OCI-LY7 (cell line): ENCODE results near the gene SOX18. TPM values are rescaled to one million over a fixed set of nuclear protein-coding genes. Genes with fewer than 3 reads are reported as not detected.

ENCODE experiments used
- BruUV-seq: library from RNA; stranded (reverse); fragments of 400-500 nt; replicated peaks from 2 replicates; lab custom pipeline; 2021; lab: Mats Ljungman, UMichigan
- CTCF ChIA-PET: fragments of 300-600 bp; sonication (Branson Sonifier 250); formaldehyde crosslinking; loops from one replicate; lab custom pipeline; 2022; ENCODE audit warnings: antibody characterized with exemption; ENCODE audit not compliant: unreplicated experiment; lab: Charles Lee
- POLR2A ChIA-PET: fragments of 300-600 bp; sonication (Branson Sonifier 250); formaldehyde crosslinking; loops from one replicate; lab custom pipeline; 2022; ENCODE audit warnings: antibody characterized with exemption; lab: Charles Lee
- DNase-seq: peaks from one replicate; pipeline ENCODE4 v3.0.0-alpha.2; 2015; ENCODE audit warnings: low spot score
- H2AFZ ChIP-seq: fragments of 200-600 bp; sonication (generic), shearing (Covaris generic); 2 replicates; pipeline ENCODE4 v1.6.1; 2014; ENCODE audit warnings: mild to moderate bottlenecking, antibody characterized with exemption, low read length, moderate library complexity
- H3K27ac ChIP-seq: fragments of 200-600 bp; sonication (generic); 2 replicates; pipeline ENCODE4 v1.5.1; 2014; ENCODE audit warnings: mixed run types, low read depth, mild to moderate bottlenecking, moderate library complexity, low read length, inconsistent platforms; ENCODE audit not compliant: poor library complexity, severe bottlenecking
- H3K36me3 ChIP-seq: fragments of 200-600 bp; sonication (generic); 2 replicates; pipeline ENCODE4 v1.6.1; 2014; ENCODE audit warnings: mild to moderate bottlenecking, antibody characterized with exemption, low read length, moderate library complexity, mixed read lengths; ENCODE audit not compliant: insufficient read depth
- H3K4me1 ChIP-seq: fragments of 200-600 bp; sonication (generic); 2 replicates; pipeline ENCODE4 v1.5.1; 2014; ENCODE audit warnings: mild to moderate bottlenecking, low read length; ENCODE audit not compliant: insufficient read depth, poor library complexity, severe bottlenecking
- H3K4me2 ChIP-seq: fragments of 200-600 bp; sonication (generic); 2 replicates; pipeline ENCODE4 v1.6.1; 2014; ENCODE audit warnings: mild to moderate bottlenecking, low read length
- H3K4me3 ChIP-seq: fragments of 200-600 bp; sonication (generic); 2 replicates; pipeline ENCODE4 v1.5.1; 2014; ENCODE audit warnings: mild to moderate bottlenecking, low read depth, low read length; ENCODE audit not compliant: poor library complexity, severe bottlenecking
- H3K79me2 ChIP-seq: fragments of 200-600 bp; sonication (generic); 2 replicates; pipeline ENCODE4 v1.6.1; 2016; ENCODE audit warnings: low read depth, mild to moderate bottlenecking, low read length, moderate library complexity, mixed read lengths; ENCODE audit not compliant: insufficient read depth
- H3K9me2 ChIP-seq: fragments of 200-600 bp; sonication (generic); 2 replicates; pipeline ENCODE4 v1.6.1; 2016; ENCODE audit warnings: mild to moderate bottlenecking, low read length, mixed read lengths; ENCODE audit not compliant: insufficient read depth
- H3K9me3 ChIP-seq: fragments of 200-600 bp; sonication (generic); 2 replicates; pipeline ENCODE4 v1.6.1; 2014; ENCODE audit warnings: mild to moderate bottlenecking, mixed run types, low read length, mixed read lengths
- H4K20me1 ChIP-seq: fragments of 200-600 bp; sonication (generic); 2 replicates; pipeline ENCODE4 v1.6.1; 2014; ENCODE audit warnings: mild to moderate bottlenecking, antibody characterized with exemption, low read length, moderate library complexity, mixed read lengths; ENCODE audit not compliant: insufficient read depth
- EZH2phosphoT487 ChIP-seq: fragments of 200-600 bp; sonication (generic); IDR thresholded peaks from 2 replicates; pipeline ENCODE4 v1.6.1; 2018; ENCODE audit warnings: low read depth, borderline replicate concordance, mild to moderate bottlenecking, mixed run types, antibody characterized with exemption, low read length, moderate library complexity, mixed read lengths
- intact Hi-C: fragments of 100-400 bp; cut with micrococcal nuclease; formaldehyde crosslinking; loops from one replicate; pipeline ENCODE4 v1.10.0; 2022; ENCODE audit not compliant: unreplicated experiment
- total RNA-seq, 2 experiments: library from RNA; depleted of rRNA in 1 of 2; stranded (reverse); fragments of >200 nt in 1 of 2; shearing (Covaris generic) in 1 of 2; gene quantifications; 2 replicates each; pipeline ENCODE4 v1.2.3, GENCODE V29; 2014 to 2022
- TF ChIP-seq, protein P1 (sequence below): fragments of 200-600 bp; sonication (generic); conservative IDR thresholded peaks from 2 replicates; pipeline ENCODE4 v1.5.1; 2014; ENCODE audit warnings: mild to moderate bottlenecking, antibody characterized with exemption, low read length, moderate library complexity, mixed read lengths

SOX18 gene
- total RNA-seq, 2 experiments from 2014 or later: not detected

DNA sequence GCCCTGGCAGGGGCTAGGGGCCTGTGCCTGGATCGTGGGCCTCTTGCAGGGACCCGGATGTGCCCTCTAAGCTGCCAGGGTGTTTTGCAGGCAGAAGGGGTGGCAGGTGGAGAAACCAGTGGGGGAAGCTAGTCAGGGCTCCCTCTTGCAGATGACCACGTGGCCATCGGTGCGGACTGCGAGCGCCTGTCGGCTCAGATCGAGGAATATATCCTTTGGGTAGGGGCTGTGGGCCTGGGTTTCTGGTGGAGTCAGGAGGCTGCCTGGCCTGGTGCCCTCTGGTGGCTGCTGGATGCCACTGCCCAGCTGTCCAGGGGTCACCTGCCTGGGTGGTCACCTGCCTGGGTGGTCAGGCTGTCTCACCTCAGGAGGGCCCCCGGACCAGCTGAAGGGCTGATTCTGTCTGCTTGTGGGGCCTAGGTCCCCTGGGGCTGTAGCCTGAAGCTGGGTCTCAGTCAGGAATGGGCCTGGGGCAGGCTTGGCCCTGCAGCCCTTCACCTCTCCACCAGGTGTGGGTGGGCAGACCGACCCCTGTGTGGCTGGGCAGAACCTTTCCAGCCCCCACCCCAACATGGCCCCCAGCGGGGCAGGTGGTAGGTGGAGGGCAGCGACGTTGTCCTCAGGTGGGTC lies 20.3 kb upstream of the SOX18 start:
- no peak overlapping the region for H3K4me2 ChIP-seq
- DNase-seq: no peak
- H3K4me3 ChIP-seq: no peak overlapping the region
- no peaks in the 10 kb centered on the region for H3K9me3 ChIP-seq
- no peaks in the 10 kb centered on the region for H3K79me2 ChIP-seq
- H3K27ac ChIP-seq: no peak overlapping the region
- peaks cover 26% of the 10 kb centered on the region for H3K4me1 ChIP-seq
- no peaks in the 10 kb centered on the region for H4K20me1 ChIP-seq
- CTCF ChIA-PET: no interaction called here
- peaks cover 27% of the 10 kb centered on the region; the same call in 1 of the 2 replicates for H3K36me3 ChIP-seq
- intact Hi-C loops: no loop called here
- no peak overlapping the region for H2AFZ ChIP-seq
- no TSS peak for BruUV-seq
- TF ChIP-seq, protein P1, sequence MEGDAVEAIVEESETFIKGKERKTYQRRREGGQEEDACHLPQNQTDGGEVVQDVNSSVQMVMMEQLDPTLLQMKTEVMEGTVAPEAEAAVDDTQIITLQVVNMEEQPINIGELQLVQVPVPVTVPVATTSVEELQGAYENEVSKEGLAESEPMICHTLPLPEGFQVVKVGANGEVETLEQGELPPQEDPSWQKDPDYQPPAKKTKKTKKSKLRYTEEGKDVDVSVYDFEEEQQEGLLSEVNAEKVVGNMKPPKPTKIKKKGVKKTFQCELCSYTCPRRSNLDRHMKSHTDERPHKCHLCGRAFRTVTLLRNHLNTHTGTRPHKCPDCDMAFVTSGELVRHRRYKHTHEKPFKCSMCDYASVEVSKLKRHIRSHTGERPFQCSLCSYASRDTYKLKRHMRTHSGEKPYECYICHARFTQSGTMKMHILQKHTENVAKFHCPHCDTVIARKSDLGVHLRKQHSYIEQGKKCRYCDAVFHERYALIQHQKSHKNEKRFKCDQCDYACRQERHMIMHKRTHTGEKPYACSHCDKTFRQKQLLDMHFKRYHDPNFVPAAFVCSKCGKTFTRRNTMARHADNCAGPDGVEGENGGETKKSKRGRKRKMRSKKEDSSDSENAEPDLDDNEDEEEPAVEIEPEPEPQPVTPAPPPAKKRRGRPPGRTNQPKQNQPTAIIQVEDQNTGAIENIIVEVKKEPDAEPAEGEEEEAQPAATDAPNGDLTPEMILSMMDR: peak; percentile 78
- no peak for TF ChIP-seq EZH2phosphoT487
- POLR2A ChIA-PET: no interaction called here
- H3K9me2 ChIP-seq: no peaks in the 10 kb centered on the region

DNA sequence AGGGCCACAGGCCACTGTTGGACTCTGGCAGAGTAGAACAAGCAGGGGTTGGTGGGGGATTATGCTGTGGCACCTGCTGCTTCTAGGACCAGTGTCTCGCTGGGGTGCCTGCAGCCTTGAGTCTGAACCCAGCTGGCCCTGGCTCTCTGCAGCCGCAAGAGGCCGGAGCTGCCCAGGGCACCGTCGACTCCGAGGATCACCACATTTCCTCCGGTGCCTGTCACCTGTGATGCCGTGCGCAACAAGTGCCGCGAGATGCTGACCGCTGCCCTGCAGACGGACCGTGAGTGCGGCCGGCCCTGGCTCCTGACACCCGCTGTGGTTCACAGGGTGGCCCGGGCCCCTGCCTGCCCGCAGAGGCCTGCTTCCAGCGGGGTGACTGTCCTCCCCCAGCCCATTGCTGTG lies 19.8 kb upstream of the SOX18 start:
- no peaks in the 10 kb centered on the region for H4K20me1 ChIP-seq
- H3K9me2 ChIP-seq: no peaks in the 10 kb centered on the region
- peaks cover 25% of the 10 kb centered on the region; the same call in 1 of the 2 replicates for H3K36me3 ChIP-seq
- peaks cover 31% of the 10 kb centered on the region for H3K4me1 ChIP-seq
- no peaks in the 10 kb centered on the region for H3K9me3 ChIP-seq
- ChIA-PET POLR2A (no interaction called here), CTCF (no interaction called here)
- H3K4me2 ChIP-seq: no peak overlapping the region
- no peak overlapping the region for H3K27ac ChIP-seq
- intact Hi-C loops: no loop called here
- no TSS peak for BruUV-seq
- no peak overlapping the region for H2AFZ ChIP-seq
- TF ChIP-seq, protein P1: no peak
- no peak for TF ChIP-seq EZH2phosphoT487
- no peaks in the 10 kb centered on the region for H3K79me2 ChIP-seq
- no peak overlapping the region for H3K4me3 ChIP-seq
- DNase-seq: no peak
